ENCODE measurements around the gene LOXL3. TPM values are rescaled to one million over a fixed set of nuclear protein-coding genes. Genes with fewer than 3 reads are reported as not detected.
"Not testable (repeated sequence)": the region's sequence is repeated elsewhere in the genome, so short reads cannot be mapped to it uniquely, and the experiment has no call there.

Gene LOXL3
- total RNA-seq, 1 donor, result 18.5 TPM

DNA sequence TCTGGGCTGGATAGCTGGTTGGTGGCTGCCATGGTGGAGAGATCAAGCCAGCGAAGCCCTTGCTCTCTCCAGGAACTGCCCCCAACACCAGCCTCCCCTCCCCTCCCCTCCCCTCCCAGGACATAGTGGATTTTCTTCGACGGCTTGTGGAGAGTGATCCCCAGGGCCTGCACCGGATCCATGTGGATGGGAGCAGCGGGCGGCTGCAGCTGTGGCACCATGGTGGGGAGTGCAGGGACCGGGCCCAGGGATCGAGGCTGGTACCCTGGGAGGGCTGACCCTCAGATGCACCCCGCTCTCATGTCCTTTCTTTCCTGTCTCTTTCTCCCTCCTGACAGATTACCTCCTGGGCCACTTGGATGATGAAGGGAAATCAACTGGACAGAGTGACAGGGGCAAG is 63.8 kb downstream of the LOXL3 start:
- no peak for DNase-seq (ENCODE audit: low read depth)
- H3K4me3 ChIP-seq (ENCODE audit: low read depth, low read length), result no peak overlapping the region
- TF ChIP-seq, protein P1, sequence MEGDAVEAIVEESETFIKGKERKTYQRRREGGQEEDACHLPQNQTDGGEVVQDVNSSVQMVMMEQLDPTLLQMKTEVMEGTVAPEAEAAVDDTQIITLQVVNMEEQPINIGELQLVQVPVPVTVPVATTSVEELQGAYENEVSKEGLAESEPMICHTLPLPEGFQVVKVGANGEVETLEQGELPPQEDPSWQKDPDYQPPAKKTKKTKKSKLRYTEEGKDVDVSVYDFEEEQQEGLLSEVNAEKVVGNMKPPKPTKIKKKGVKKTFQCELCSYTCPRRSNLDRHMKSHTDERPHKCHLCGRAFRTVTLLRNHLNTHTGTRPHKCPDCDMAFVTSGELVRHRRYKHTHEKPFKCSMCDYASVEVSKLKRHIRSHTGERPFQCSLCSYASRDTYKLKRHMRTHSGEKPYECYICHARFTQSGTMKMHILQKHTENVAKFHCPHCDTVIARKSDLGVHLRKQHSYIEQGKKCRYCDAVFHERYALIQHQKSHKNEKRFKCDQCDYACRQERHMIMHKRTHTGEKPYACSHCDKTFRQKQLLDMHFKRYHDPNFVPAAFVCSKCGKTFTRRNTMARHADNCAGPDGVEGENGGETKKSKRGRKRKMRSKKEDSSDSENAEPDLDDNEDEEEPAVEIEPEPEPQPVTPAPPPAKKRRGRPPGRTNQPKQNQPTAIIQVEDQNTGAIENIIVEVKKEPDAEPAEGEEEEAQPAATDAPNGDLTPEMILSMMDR (IDR thresholded peaks at IDR 0.05; ENCODE audit: insufficient read depth, low read length), result no peak

DNA sequence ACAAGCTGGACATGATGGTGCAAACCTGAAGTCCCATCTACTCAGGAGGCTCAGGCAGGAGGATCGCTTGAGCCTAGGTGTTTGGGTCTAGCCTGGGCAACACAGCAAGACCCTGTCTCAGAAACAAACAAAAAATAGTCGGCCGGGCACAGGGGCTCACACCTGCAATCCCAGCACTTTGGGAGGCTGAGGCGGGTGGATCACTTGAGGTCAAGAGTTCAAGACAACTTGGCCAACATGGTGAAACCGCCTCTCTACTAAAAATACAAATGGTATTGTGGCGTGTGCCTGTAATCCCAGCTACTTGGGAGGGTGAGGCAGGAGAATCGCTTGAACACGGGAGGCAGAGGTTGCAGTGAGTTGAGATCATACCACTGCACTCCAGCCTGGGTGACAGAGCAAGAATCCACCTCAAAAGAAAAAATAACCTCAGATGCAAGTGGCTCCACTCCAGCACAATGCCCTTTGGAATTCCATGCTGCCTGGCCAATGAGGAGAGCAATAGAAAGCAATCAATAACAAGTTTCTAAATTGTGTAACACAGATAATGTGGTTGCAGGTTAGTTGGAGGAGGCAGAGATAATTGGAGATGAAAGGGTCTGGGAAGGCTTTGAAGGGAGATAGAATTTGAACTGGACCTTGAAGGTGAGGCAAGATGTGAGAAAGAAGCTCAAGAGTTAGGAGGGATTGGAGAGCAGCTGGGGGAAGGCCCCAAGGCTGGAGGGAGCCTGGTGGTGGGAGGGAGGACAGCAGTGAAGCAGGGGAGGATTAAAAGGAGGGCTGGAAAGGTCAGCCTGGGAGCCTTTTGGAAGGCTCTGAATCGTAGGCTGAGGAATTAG is 64.9 kb downstream of the LOXL3 start:
- no peak overlapping the region for H3K4me3 ChIP-seq (ENCODE audit: low read depth, low read length)
- TF ChIP-seq, protein P1 (IDR thresholded peaks at IDR 0.05; ENCODE audit: insufficient read depth, low read length), result no peak
- DNase-seq (ENCODE audit: low read depth), result no peak

DNA sequence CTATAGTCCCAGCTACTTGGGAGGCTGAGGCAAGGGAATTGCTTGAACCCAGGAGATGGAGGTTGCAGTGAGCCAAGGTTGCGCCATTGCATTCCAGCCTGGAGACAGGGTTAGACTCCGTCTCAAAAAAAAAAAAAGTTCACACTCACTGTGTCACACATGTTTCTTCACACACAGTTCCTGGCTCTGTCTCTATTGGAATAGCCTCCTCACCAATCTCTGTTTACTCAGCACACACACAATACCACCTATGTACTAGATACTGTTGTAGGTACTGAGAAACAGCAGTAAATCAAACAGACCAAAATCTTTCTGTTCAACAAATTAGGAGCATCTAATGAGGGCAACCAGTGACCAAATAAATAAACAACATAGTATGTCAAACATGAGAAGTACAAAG is 67.6 kb downstream of the LOXL3 start:
- TF ChIP-seq, protein P1 (IDR thresholded peaks at IDR 0.05; ENCODE audit: insufficient read depth, low read length), result no peak
- no peak for DNase-seq (ENCODE audit: low read depth)
- no peak overlapping the region for H3K4me3 ChIP-seq (ENCODE audit: low read depth, low read length)

DNA sequence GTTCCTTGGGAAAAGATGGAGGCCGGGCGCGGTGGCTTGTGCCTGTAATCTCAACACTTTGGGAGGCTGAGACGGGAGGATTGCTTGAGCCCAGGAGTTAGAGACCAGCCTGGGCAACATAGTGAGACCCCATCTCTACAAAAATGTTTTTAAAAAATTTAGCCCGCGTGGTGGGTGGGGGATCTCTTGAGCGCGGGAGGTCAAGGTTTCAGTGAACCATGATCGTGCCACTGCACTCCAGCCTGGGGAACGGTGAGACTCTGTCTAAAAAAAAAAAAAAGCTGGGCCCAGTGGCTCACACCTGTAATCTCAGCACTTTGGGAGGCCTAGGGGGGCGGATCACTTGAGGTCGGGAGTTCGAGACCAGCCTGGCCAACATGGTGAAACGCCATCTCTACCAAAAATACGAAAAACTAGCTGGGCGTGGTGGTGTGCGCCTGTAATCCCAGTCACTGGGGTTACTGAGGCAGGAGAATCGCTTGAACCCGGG is 70.0 kb downstream of the LOXL3 start:
- peak overlapping the region; percentile 97 for H3K4me3 ChIP-seq (ENCODE audit: low read depth, low read length)
- not testable (repeated sequence) for DNase-seq (ENCODE audit: low read depth)

DNA sequence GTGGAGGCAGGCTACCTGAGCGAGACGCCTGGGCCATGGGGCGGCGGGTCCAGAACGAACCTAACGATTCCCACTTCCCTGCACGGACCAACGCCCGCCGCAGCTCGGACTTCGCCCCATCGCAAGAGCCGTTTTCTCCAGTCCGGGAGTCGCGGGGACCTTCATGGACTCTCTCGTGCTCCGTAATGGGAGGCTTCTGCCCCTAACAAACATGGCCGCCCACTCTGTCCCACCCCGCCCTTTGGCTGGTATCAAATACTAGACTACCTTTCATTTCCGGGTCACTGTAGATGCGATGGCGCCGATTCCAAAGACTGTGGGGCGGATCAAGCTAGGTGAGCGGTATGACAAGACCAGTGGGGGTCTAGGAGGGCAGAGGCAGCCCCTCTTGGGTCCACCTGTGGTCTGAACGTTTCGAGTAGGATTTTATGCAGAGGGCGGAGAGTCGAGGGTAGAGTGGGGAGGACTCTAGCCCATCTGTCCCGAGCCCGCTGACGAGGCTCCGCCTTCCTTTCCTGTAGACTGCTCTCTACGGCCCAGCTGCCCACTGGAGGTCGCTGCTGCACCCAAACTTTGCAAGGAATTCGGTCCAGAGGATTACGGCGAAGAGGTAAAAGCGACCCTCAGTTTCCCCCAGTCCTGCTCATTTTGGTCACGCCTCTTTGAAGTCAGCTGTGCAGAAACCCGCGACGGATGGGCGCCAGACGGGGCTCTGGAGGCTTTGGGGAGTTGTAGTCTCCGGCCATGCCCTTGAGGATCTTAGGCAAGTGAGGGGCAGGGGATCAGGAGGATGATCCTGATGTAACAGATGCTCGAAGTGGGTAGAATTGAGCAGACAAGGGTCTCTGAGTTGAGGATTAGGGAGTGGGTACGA is 70.7 kb downstream of the LOXL3 start, which contains the start of the genes CCDC142 and TTC31:
CCDC142 (minus strand) TSS at position 198 of the 874 bp plus-strand sequence; CDS start at position 37, 161 bp downstream.
TTC31 (plus strand) TSS at position 281 of the 874 bp plus-strand sequence; CDS start at position 296, 15 bp downstream.
- TF ChIP-seq, protein P1 (IDR thresholded peaks at IDR 0.05; ENCODE audit: insufficient read depth, low read length), result peak; percentile 89
- H3K4me3 ChIP-seq (ENCODE audit: low read depth, low read length), result peak within 1 kb of the TSS; percentile 97
- DNase-seq (ENCODE audit: low read depth), result peak; percentile 96

Other genes with a start within 250 kb of the LOXL3 start
- gene SLC4A5, start 210.5 kb downstream of the LOXL3 start, total RNA-seq (ENCODE audit: low replicate concordance), result 0.25 and 0.45 TPM in 2 replicates
- gene DCTN1, start 173.6 kb downstream of the LOXL3 start, total RNA-seq (ENCODE audit: low replicate concordance), result 147 and 293 TPM in 2 replicates
- 1.9 and 2.8 TPM in 2 replicates for gene C2orf81, start 132.3 kb downstream of the LOXL3 start, total RNA-seq (ENCODE audit: low replicate concordance)
- 16.9 and 34.3 TPM in 2 replicates for gene WDR54, start 132.2 kb downstream of the LOXL3 start, total RNA-seq (ENCODE audit: low replicate concordance)
- 12.0 and 15.7 TPM in 2 replicates for gene RTKN, start 112.0 kb downstream of the LOXL3 start, total RNA-seq (ENCODE audit: low replicate concordance)
- 13.5 and 28.0 TPM in 2 replicates for gene INO80B, start 98.9 kb downstream of the LOXL3 start, total RNA-seq (ENCODE audit: low replicate concordance)
- 24.4 and 27.6 TPM in 2 replicates for gene WBP1, start 95.5 kb downstream of the LOXL3 start, total RNA-seq (ENCODE audit: low replicate concordance)
- 15.2 and 25.3 TPM in 2 replicates for gene MOGS, start 88.6 kb downstream of the LOXL3 start, total RNA-seq (ENCODE audit: low replicate concordance)
- gene MRPL53, start 81.3 kb downstream of the LOXL3 start, total RNA-seq (ENCODE audit: low replicate concordance), result 19.3 and 30.2 TPM in 2 replicates
- 25.4 and 27.7 TPM in 2 replicates for gene CCDC142, start 70.9 kb downstream of the LOXL3 start, total RNA-seq (ENCODE audit: low replicate concordance)
- gene TTC31, start 70.9 kb downstream of the LOXL3 start, total RNA-seq (ENCODE audit: low replicate concordance), result 10.4 and 16.3 TPM in 2 replicates
- 2.0 and 3.0 TPM in 2 replicates for gene LBX2, start 54.3 kb downstream of the LOXL3 start, total RNA-seq (ENCODE audit: low replicate concordance)
- 27.5 and 28.9 TPM in 2 replicates for gene PCGF1, start 46.2 kb downstream of the LOXL3 start, total RNA-seq (ENCODE audit: low replicate concordance)
- gene TLX2, start 39.5 kb downstream of the LOXL3 start, total RNA-seq (ENCODE audit: low replicate concordance), result not detected in 2 replicates
- 0.27 TPM in 1 of 2 replicates, not detected in the other for gene DQX1, start 27.7 kb downstream of the LOXL3 start, total RNA-seq (ENCODE audit: low replicate concordance)
- gene AUP1, start 24.2 kb downstream of the LOXL3 start, total RNA-seq (ENCODE audit: low replicate concordance), result 18.1 and 88.0 TPM in 2 replicates
- gene HTRA2, start 24.0 kb downstream of the LOXL3 start, total RNA-seq (ENCODE audit: low replicate concordance), result 27.1 and 32.9 TPM in 2 replicates
- 11.4 and 36.9 TPM in 2 replicates for gene DOK1, start 778 bp upstream of the LOXL3 start, total RNA-seq (ENCODE audit: low replicate concordance)
- not detected in 2 replicates for gene M1AP, start 94.4 kb upstream of the LOXL3 start, total RNA-seq (ENCODE audit: low replicate concordance)
- gene SEMA4F, start 100.3 kb upstream of the LOXL3 start, total RNA-seq (ENCODE audit: low replicate concordance), result 2.8 and 3.6 TPM in 2 replicates